Colonic mucosa (tissue), 4 donors: ENCODE measurements around the gene RHBG. TPM values are rescaled to one million over a fixed set of nuclear protein-coding genes. Genes with fewer than 3 reads are reported as not detected.

Source experiments
- DNase-seq: peaks from one replicate; pipeline ENCODE4 v3.0.0-alpha.2; 2020
- H3K27ac ChIP-seq: fragments of 200-600 bp; one replicate; pipeline ENCODE4 v1.8.0; 2021
- H3K27me3 ChIP-seq: fragments of 200-600 bp; one replicate; pipeline ENCODE4 v1.8.0; 2021
- H3K36me3 ChIP-seq: fragments of 200-600 bp; one replicate; pipeline ENCODE4 v1.8.0; 2021
- H3K4me1 ChIP-seq: fragments of 200-600 bp; one replicate; pipeline ENCODE4 v1.8.0; 2021; ENCODE audit warnings: mild to moderate bottlenecking
- H3K4me3 ChIP-seq: fragments of 200-600 bp; one replicate; pipeline ENCODE4 v1.8.0; 2021
- H3K9ac ChIP-seq, 2 donors: one replicate each; pipeline ENCODE4 v1.7.0; 2013; ENCODE audit warnings: control low read depth in 2 of 2, low read depth in 2 of 2, low read length in 2 of 2
- H3K9me3 ChIP-seq: fragments of 200-600 bp; one replicate; pipeline ENCODE4 v1.8.0; 2021
- intact Hi-C: fragments of 100-400 bp; cut with DNase I; formaldehyde crosslinking; loops from one replicate; pipeline ENCODE4 v1.14.1; 2022
- total RNA-seq, 2 donors: library from RNA; stranded (reverse); fragmentation: NEBNext Ultra II Directional in 1 of 2; extraction: Animal tissue kit (Norgen Biotek cat#: 25700) in 1 of 2; gene quantifications; one replicate each; pipeline ENCODE4 v1.2.1, GENCODE V29; 2021
- TF ChIP-seq, protein P1 (sequence below): fragments of 200-600 bp; IDR thresholded peaks from one replicate; pipeline ENCODE4 v1.8.0; 2022; ENCODE audit warnings: antibody characterized with exemption, mild to moderate bottlenecking
- donor health status: healthy.
- donor health status: DM: no; HTN: no; CAD: no.
- donor health status: DM: no; HTN: no; CAD: no.

RHBG gene
- total RNA-seq, 2 donors from 2014 or later = 0.12 TPM; not detected in 1

- DNase-seq = no peak
- no peaks in the 10 kb centered on the region for H3K9me3 ChIP-seq
- no peak overlapping the region for H3K9ac ChIP-seq
- H3K36me3 ChIP-seq = no peaks in the 10 kb centered on the region
- TF ChIP-seq, protein P1, sequence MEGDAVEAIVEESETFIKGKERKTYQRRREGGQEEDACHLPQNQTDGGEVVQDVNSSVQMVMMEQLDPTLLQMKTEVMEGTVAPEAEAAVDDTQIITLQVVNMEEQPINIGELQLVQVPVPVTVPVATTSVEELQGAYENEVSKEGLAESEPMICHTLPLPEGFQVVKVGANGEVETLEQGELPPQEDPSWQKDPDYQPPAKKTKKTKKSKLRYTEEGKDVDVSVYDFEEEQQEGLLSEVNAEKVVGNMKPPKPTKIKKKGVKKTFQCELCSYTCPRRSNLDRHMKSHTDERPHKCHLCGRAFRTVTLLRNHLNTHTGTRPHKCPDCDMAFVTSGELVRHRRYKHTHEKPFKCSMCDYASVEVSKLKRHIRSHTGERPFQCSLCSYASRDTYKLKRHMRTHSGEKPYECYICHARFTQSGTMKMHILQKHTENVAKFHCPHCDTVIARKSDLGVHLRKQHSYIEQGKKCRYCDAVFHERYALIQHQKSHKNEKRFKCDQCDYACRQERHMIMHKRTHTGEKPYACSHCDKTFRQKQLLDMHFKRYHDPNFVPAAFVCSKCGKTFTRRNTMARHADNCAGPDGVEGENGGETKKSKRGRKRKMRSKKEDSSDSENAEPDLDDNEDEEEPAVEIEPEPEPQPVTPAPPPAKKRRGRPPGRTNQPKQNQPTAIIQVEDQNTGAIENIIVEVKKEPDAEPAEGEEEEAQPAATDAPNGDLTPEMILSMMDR = no peak
- no peaks in the 10 kb centered on the region for H3K27me3 ChIP-seq
- H3K4me3 ChIP-seq = no peak overlapping the region
- intact Hi-C loops = no loop called here
- no peak overlapping the region for H3K27ac ChIP-seq
- H3K4me1 ChIP-seq = no peaks in the 10 kb centered on the region
These were observed 9.5 kb downstream of the RHBG start for GRCh38 chr1:156378557-156378956.

DNA sequence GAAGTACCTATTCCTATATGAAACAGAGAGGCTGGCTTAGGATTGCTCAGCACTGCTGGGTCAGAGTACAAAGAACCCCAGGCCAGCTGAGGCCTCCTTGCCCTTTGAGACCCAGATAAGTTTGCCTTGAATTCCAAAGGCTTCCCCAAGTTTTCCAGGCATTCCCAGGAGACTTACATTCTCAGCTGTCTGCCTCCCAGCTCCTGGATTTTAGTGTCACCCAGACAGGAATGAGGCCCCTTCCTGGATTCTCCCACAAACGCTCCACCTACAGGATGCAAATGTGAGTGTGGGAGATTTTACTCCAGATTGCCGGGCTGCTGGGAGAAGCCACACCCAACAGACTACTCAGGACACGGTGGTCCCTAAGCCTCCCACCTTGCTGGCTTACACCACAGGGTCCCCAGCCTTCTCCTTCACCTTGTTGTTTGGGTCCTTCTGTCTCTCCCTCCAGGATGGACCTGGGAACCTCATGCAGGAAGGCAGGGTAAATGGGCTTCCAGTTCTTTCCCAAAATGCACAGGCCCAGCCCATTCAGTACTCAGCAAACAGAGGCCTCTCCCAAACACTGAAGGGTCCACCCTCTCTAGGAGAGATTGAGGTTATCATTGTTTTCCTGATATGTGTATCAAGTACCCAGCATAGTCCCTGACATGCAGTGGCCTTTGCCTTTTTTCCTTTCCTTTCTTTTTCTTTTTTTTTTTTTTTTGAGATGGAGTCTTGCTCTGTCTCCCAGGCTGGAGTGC is 10.6 kb downstream of the RHBG start:
- no peaks in the 10 kb centered on the region for H3K27me3 ChIP-seq
- no peak overlapping the region for H3K27ac ChIP-seq
- H3K9me3 ChIP-seq = no peaks in the 10 kb centered on the region
- H3K4me1 ChIP-seq = no peaks in the 10 kb centered on the region
- intact Hi-C loops = loop anchor here (5.0 kb wide), 1 partner anchor 233 kb away; no protein-coding TSS in a partner anchor
- no peak for DNase-seq
- no peaks in the 10 kb centered on the region for H3K36me3 ChIP-seq
- TF ChIP-seq, protein P1 = no peak
- H3K4me3 ChIP-seq = no peak overlapping the region
- no peak overlapping the region for H3K9ac ChIP-seq

DNA sequence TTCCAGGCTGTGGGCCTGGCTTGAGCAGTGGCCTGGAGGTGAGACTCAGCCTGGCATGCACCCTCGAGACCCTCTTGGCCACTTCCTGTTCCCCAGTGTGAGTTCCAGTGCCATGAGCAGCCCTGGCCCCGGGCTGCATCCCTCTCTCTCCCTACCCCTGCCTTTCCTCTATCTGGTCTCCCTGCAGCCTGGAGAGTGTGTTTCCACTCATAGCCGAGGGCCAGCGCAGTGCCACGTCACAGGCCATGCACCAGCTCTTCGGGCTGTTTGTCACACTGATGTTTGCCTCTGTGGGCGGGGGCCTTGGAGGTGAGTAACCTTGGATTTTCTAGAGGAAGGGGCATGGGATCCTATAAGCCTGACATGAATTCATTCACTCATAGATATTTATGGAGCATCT is 13.6 kb downstream of the RHBG start:
- intact Hi-C loops = loop anchor here (5.0 kb wide), 1 partner anchor 230 kb away; no protein-coding TSS in a partner anchor

GRCh38 chr1:156383023-156383422 is 14.0 kb downstream of the RHBG start:
- TF ChIP-seq, protein P1 = peak; percentile 74
- Histone ChIP-seq H3K27me3 (peaks cover 9% of the 10 kb centered on the region), H3K9ac (no peak overlapping the region), H3K4me3 (no peak overlapping the region), H3K27ac (no peak overlapping the region), H3K9me3 (no peaks in the 10 kb centered on the region), H3K4me1 (no peaks in the 10 kb centered on the region), H3K36me3 (no peaks in the 10 kb centered on the region)
- intact Hi-C loops = loop anchor here (5.0 kb wide), 1 partner anchor 229 kb away; no protein-coding TSS in a partner anchor
- DNase-seq = peak; percentile 49

More for the DNA sequence above, 13.6 kb downstream of the RHBG start:
- TF ChIP-seq, protein P1 = no peak
- Histone ChIP-seq H3K9me3 (no peaks in the 10 kb centered on the region), H3K9ac (no peak overlapping the region), H3K27ac (no peak overlapping the region), H3K27me3 (peaks cover 4% of the 10 kb centered on the region), H3K4me3 (no peak overlapping the region), H3K4me1 (no peaks in the 10 kb centered on the region), H3K36me3 (no peaks in the 10 kb centered on the region)
- no peak for DNase-seq

- Histone ChIP-seq H3K27me3 (peaks cover 19% of the 10 kb centered on the region), H3K36me3 (no peaks in the 10 kb centered on the region), H3K4me1 (no peaks in the 10 kb centered on the region), H3K27ac (no peak overlapping the region), H3K4me3 (no peak overlapping the region), H3K9me3 (no peaks in the 10 kb centered on the region), H3K9ac (no peak overlapping the region)
- TF ChIP-seq, protein P1 = no peak
- intact Hi-C loops = loop anchor here (2.0 to 5.0 kb wide), 2 partner anchors 61 to 228 kb away; no protein-coding TSS in a partner anchor
- DNase-seq = no peak
These were observed 15.0 kb downstream of the RHBG start for GRCh38 chr1:156384007-156384406.
